HepG2 (cell line): ENCODE measurements around the gene NEU1. TPM values are rescaled to one million over a fixed set of nuclear protein-coding genes. Genes with fewer than 3 reads are reported as not detected.

Experiments used
- ATAC-seq: fragments of 200-7000 bp; cut with Tn5 transposase; 3 replicates; pipeline ENCODE4 v1.9.1; 2020; ENCODE audit warnings: mild to moderate bottlenecking, moderate library complexity
- BruUV-seq: library from RNA; stranded (reverse); fragments of 400-500 nt; replicated peaks from 2 replicates; lab custom pipeline; 2021; lab: Mats Ljungman, UMichigan
- CTCF ChIA-PET: fragments of 300-600 bp; formaldehyde crosslinking; extraction: SDS; loops from one replicate; lab custom pipeline; 2021; ENCODE audit warnings: low total read pairs, inconsistent platforms, low intra/inter-chr PET ratio; lab: Yijun Ruan, JAX
- POLR2A ChIA-PET: fragments of 350-600 bp; sonication (Branson Sonifier 250); formaldehyde crosslinking; loops from one replicate; lab custom pipeline; 2020; ENCODE audit warnings: antibody characterized with exemption, inconsistent platforms; lab: Yijun Ruan, JAX
- DNase-seq: peaks from one replicate; pipeline ENCODE4 v3.0.0-alpha.2; 2015; ENCODE audit warnings: low spot score
- FAIRE-seq: peaks from 3 replicates; lab custom pipeline; 2011; peaks lifted over from hg19 to GRCh38; lab: Jason Lieb, UNC
- H2AFZ ChIP-seq: one replicate; pipeline ENCODE4 v1.6.1; 2011; ENCODE audit warnings: low read length, inconsistent platforms
- H3K27ac ChIP-seq: fragments of 300-600 bp; 3 replicates; pipeline ENCODE4 v1.8.0; 2011; ENCODE audit warnings: mixed run types, mild to moderate bottlenecking, mixed read lengths, low read length, inconsistent platforms; ENCODE audit not compliant: insufficient read depth; ENCODE audit errors: extremely low read length
- H3K27me3 ChIP-seq, 2 experiments: fragments of 200-600 bp in 1 of 2; 2 replicates in 1 of 2; 3 replicates in 1 of 2; pipeline versions ENCODE4 v1.6.0 to v1.8.0; 2011; ENCODE audit warnings: low read length in 2 of 2, mild to moderate bottlenecking in 2 of 2, moderate library complexity in 2 of 2, inconsistent platforms in 1 of 2; ENCODE audit not compliant: insufficient read depth in 2 of 2, control insufficient read depth in 1 of 2
- H3K36me3 ChIP-seq, 2 experiments: fragments of 200-600 bp in 1 of 2; replicated peaks in 1 of 2; 2 replicates in 1 of 2; 3 replicates in 1 of 2; pipeline versions ENCODE4 v1.5.1 to v1.8.0; 2011; ENCODE audit warnings: low read length in 2 of 2, inconsistent platforms in 1 of 2; ENCODE audit not compliant: insufficient read depth in 2 of 2, control insufficient read depth in 1 of 2
- H3K4me1 ChIP-seq: 2 replicates; pipeline ENCODE4 v1.5.1; 2012; ENCODE audit warnings: low read length, inconsistent platforms; ENCODE audit not compliant: insufficient read depth
- H3K4me2 ChIP-seq: 2 replicates; pipeline ENCODE4 v1.6.0; 2011; ENCODE audit warnings: low read depth, low read length, inconsistent platforms
- H3K4me3 ChIP-seq, 3 experiments: fragments of 200-600 bp in 1 of 3; sonication (generic), shearing (Covaris generic) in 1 of 3; replicated peaks in 1 of 3; 2 replicates each; pipeline ENCODE4 v1.5.1; 2011 to 2016; ENCODE audit warnings: low read length in 3 of 3, inconsistent platforms in 2 of 3, low read depth in 2 of 3, mild to moderate bottlenecking in 2 of 3, control low read depth in 1 of 3, mixed read lengths in 1 of 3; ENCODE audit not compliant: insufficient read depth in 1 of 3
- H3K79me2 ChIP-seq: one replicate; pipeline ENCODE4 v1.6.1; 2011; ENCODE audit warnings: low read length, inconsistent platforms; ENCODE audit not compliant: insufficient read depth
- H3K9ac ChIP-seq: 2 replicates; pipeline ENCODE4 v1.6.0; 2011; ENCODE audit warnings: mild to moderate bottlenecking, low read depth, low read length, inconsistent platforms; ENCODE audit not compliant: insufficient read depth
- H3K9me3 ChIP-seq: 2 replicates; pipeline ENCODE4 v1.5.1; 2012; ENCODE audit warnings: mild to moderate bottlenecking, low read length
- H4K20me1 ChIP-seq: 2 replicates; pipeline ENCODE4 v1.6.0; 2011; ENCODE audit warnings: inconsistent platforms, mild to moderate bottlenecking, low read length, moderate library complexity; ENCODE audit not compliant: insufficient read depth
- ARNT ChIP-seq: fragments of 450-650 bp; IDR thresholded peaks from 2 replicates; pipeline ENCODE4 v1.6.1; 2017
- CREM ChIP-seq, 2 experiments: sonication (generic) in 1 of 2; formaldehyde crosslinking in 1 of 2; IDR thresholded peaks; 2 replicates each; pipeline versions ENCODE4 v1.4.0 to v1.6.1; 2016 to 2020; ENCODE audit warnings: antibody characterized with exemption in 1 of 2, mild to moderate bottlenecking in 1 of 2, missing genetic modification reagents in 1 of 2
- FOXC1 ChIP-seq: sonication (generic); formaldehyde crosslinking; IDR thresholded peaks from 2 replicates; pipeline ENCODE4 v1.8.0; 2022; ENCODE audit warnings: mild to moderate bottlenecking, missing genetic modification reagents, borderline replicate concordance
- MEIS1 ChIP-seq: sonication (generic); formaldehyde crosslinking; IDR thresholded peaks from 2 replicates; pipeline ENCODE4 v1.9.0; 2021; ENCODE audit warnings: mild to moderate bottlenecking, missing genetic modification reagents, moderate library complexity, borderline replicate concordance
- NAIF1 ChIP-seq: sonication (generic); formaldehyde crosslinking; IDR thresholded peaks from 2 replicates; pipeline ENCODE4 v1.5.0; 2020; ENCODE audit warnings: mild to moderate bottlenecking, missing genetic modification reagents, borderline replicate concordance
- NCOA2 ChIP-seq: sonication (generic); formaldehyde crosslinking; IDR thresholded peaks from 2 replicates; pipeline ENCODE4 v1.8.0; 2022; ENCODE audit warnings: inconsistent platforms
- NFYC ChIP-seq: IDR thresholded peaks from 2 replicates; pipeline ENCODE4 v1.6.1; 2016; ENCODE audit warnings: missing genetic modification reagents, missing compliant biosample characterization
- POGK ChIP-seq: sonication (generic); formaldehyde crosslinking; conservative IDR thresholded peaks from 2 replicates; pipeline ENCODE4 v1.8.0; 2022; ENCODE audit warnings: mild to moderate bottlenecking, moderate library complexity, missing genetic modification reagents
- SETDB1 ChIP-seq: sonication (generic); formaldehyde crosslinking; IDR thresholded peaks from 2 replicates; pipeline ENCODE4 v1.5.1; 2020; ENCODE audit warnings: missing genetic modification reagents, mild to moderate bottlenecking, borderline replicate concordance
- U2AF2 ChIP-seq: fragments of 200-400 bp; formaldehyde crosslinking; IDR thresholded peaks from 2 replicates; pipeline ENCODE4 v1.6.1; 2017; ENCODE audit warnings: low read depth, mild to moderate bottlenecking, low read length
- ZNF230 ChIP-seq: sonication (generic); formaldehyde crosslinking; IDR thresholded peaks from 2 replicates; pipeline ENCODE4 v1.4.0; 2020; ENCODE audit warnings: mild to moderate bottlenecking, missing genetic modification reagents
- ZNF3 ChIP-seq: IDR thresholded peaks from 2 replicates; pipeline ENCODE4 v1.7.0; 2017; ENCODE audit warnings: inconsistent platforms
- ZNF337 ChIP-seq: sonication (generic); formaldehyde crosslinking; IDR thresholded peaks from 2 replicates; pipeline ENCODE4 v1.5.1; 2020; ENCODE audit warnings: missing genetic modification reagents, low read depth, mild to moderate bottlenecking, borderline replicate concordance
- ZNF430 ChIP-seq: sonication (generic); formaldehyde crosslinking; IDR thresholded peaks from 2 replicates; pipeline ENCODE4 v1.9.0; 2021; ENCODE audit warnings: mild to moderate bottlenecking, missing genetic modification reagents
- ZNF569 ChIP-seq: sonication (generic); formaldehyde crosslinking; IDR thresholded peaks from 2 replicates; pipeline ENCODE4 v1.5.0; 2020; ENCODE audit warnings: mild to moderate bottlenecking, missing genetic modification reagents, moderate library complexity, borderline replicate concordance
- WGBS: methylation state at CpG from one replicate; pipeline ENCODE4 v1.1.6; 2017; ENCODE audit warnings: low lambda C conversion rate; 5-methylcytosine and 5-hydroxymethylcytosine counted together
- in situ Hi-C: cut with HindIII; loops from 2 replicates; pipeline ENCODE4 v1.10.0; 2017; ENCODE audit warnings: low pct_unique_long_range_greater_than_20kb; ENCODE audit not compliant: extremely low pct_ligation_motif_present
- intact Hi-C: fragments of 100-400 bp; cut with micrococcal nuclease; formaldehyde crosslinking; loops from one replicate; pipeline ENCODE4 v1.10.0; 2022; ENCODE audit not compliant: unreplicated experiment
- polyA plus RNA-seq, 8 experiments: library from polyadenylated mRNA; depleted of rRNA in 3 of 8; stranded (reverse) in 7 of 8; unstranded in 1 of 8; fragments of >200 nt; fragmentation: Illumina TruSeq in 4 of 8; extraction: Trizol in 4 of 8; gene quantifications; 2 replicates each; pipeline versions ENCODE4 v1.2.1 to v1.2.3, GENCODE V29; 2011 to 2016; ENCODE audit warnings: low read depth in 4 of 8, missing spikeins in 1 of 8, mixed read lengths in 1 of 8; ENCODE audit not compliant: insufficient read depth in 1 of 8
- total RNA-seq, 5 experiments: library from RNA; depleted of rRNA; stranded (reverse); fragments of >200 nt; fragmentation: Illumina TruSeq; extraction: Trizol; gene quantifications; 2 replicates each; pipeline ENCODE4 v1.2.3, GENCODE V29; 2016; ENCODE audit warnings: low read depth in 1 of 5
- TF ChIP-seq, protein P1 (sequence below): sonication (generic); formaldehyde crosslinking; IDR thresholded peaks from 2 replicates; pipeline ENCODE4 v1.4.0; 2020; ENCODE audit warnings: mild to moderate bottlenecking, missing genetic modification reagents, borderline replicate concordance

The NEU1 gene
- total and polyA plus RNA-seq, 2 of the 13 experiments (the other 11 are each of a cell fraction or from before 2014, with no cell fraction given): 215 to 297 TPM

DNA sequence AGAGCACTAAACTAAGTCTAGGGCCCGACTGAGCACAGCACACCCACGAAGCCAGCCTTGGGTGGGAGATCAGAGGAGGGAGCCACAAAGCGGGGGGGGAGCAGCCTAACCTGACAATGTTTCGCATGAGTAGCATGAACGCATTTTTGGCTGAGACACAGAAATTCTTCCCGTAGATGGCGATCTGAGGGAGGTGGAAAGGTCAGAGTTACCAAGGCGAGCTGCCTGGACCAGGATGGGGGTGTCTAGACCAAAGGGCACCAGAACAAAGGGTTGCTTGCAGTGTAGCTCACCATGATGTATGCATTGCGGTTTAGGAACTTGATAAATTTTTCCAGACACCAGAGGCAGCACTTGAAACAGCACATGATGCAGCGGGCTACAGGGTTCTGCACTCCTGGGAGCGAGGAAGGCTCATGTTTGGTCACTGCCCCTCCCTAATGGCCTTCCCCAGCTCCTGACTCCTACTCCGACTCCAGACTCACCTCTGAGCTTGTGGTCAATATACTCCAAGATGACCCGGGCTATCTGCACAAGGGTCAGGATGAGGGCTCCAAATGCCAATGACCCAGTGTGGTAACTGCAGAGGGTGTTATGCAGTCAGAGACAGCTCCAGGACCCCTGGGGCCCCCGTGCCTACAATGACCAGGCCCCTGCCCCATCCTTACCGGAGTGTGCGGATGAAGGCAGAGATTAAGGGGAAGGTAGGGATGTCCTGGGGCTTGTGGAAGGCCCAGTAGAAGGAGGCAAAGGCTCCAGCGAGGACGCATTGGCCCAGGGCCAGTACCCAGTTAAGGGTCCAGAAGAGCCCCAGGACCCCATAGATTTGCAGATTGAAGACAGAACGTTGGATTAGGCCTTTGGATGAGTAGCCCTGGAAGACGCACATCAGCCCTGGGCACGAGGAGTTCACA, 2.8 kb upstream of the NEU1 start:
- ATAC-seq (peak; percentile 73), DNase-seq (peak; percentile 100), FAIRE-seq (peak; percentile 99)
- peak overlapping the region; percentile 21 for H2AFZ ChIP-seq
- H3K36me3 ChIP-seq: peaks cover 0 to 8% of the 10 kb centered on the region in 2 experiments; a peak in 3 of 5 replicates
- H3K4me3 ChIP-seq: peak overlapping the region; percentile 62 to 99 (median 73)
- peaks cover 64% of the 10 kb centered on the region for H3K4me1 ChIP-seq
- intact Hi-C loops: loop anchor here (1.0 to 2.0 kb wide), 2 partner anchors 12 to 31 kb away; partner anchors contain the start of gene EHMT2
- ChIA-PET CTCF (no interaction called here), POLR2A (interaction anchor here (0.5 to 5.4 kb wide), 46 partner anchors 8 to 1107 kb away, joined by 3 to 264 read pairs (median 5); partner anchors contain the start of genes ABHD16A, ATF6B, BAG6 and C6orf47)
- in situ Hi-C loops: no loop called here
- H3K27ac ChIP-seq: peak overlapping the region; percentile 92
- H3K27me3 ChIP-seq: no peaks in the 10 kb centered on the region; a peak in 1 of 5 replicates
- peak overlapping the region; percentile 77 for H3K9ac ChIP-seq
- peak overlapping the region; percentile 99 for H3K4me2 ChIP-seq
- H3K79me2 ChIP-seq: peaks cover 31% of the 10 kb centered on the region
- H3K9me3 ChIP-seq: no peaks in the 10 kb centered on the region
- no peaks in the 10 kb centered on the region for H4K20me1 ChIP-seq
- BruUV-seq: no TSS peak
- 1% methylated on average over 20 of the region's 21 CpGs for WGBS
- TF ChIP-seq SETDB1: no peak
- peak; percentile 87 for TF ChIP-seq ZNF230 (CRISPR knock-in tag)
- peak; percentile 65; the same call in 1 of the 2 replicates for TF ChIP-seq POGK
- TF ChIP-seq NAIF1 (CRISPR knock-in tag): no peak; the same call in 1 of the 2 replicates
- TF ChIP-seq, protein P1, sequence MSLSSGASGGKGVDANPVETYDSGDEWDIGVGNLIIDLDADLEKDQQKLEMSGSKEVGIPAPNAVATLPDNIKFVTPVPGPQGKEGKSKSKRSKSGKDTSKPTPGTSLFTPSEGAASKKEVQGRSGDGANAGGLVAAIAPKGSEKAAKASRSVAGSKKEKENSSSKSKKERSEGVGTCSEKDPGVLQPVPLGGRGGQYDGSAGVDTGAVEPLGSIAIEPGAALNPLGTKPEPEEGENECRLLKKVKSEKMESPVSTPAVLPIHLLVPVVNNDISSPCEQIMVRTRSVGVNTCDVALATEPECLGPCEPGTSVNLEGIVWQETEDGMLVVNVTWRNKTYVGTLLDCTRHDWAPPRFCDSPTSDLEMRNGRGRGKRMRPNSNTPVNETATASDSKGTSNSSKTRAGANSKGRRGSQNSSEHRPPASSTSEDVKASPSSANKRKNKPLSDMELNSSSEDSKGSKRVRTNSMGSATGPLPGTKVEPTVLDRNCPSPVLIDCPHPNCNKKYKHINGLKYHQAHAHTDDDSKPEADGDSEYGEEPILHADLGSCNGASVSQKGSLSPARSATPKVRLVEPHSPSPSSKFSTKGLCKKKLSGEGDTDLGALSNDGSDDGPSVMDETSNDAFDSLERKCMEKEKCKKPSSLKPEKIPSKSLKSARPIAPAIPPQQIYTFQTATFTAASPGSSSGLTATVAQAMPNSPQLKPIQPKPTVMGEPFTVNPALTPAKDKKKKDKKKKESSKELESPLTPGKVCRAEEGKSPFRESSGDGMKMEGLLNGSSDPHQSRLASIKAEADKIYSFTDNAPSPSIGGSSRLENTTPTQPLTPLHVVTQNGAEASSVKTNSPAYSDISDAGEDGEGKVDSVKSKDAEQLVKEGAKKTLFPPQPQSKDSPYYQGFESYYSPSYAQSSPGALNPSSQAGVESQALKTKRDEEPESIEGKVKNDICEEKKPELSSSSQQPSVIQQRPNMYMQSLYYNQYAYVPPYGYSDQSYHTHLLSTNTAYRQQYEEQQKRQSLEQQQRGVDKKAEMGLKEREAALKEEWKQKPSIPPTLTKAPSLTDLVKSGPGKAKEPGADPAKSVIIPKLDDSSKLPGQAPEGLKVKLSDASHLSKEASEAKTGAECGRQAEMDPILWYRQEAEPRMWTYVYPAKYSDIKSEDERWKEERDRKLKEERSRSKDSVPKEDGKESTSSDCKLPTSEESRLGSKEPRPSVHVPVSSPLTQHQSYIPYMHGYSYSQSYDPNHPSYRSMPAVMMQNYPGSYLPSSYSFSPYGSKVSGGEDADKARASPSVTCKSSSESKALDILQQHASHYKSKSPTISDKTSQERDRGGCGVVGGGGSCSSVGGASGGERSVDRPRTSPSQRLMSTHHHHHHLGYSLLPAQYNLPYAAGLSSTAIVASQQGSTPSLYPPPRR: peak; percentile 90
- TF ChIP-seq FOXC1 (CRISPR knock-in tag): peak; percentile 34; the same call in 1 of the 2 replicates
- TF ChIP-seq ARNT: no peak
- no peak; the same call in 1 of the 2 replicates for TF ChIP-seq ZNF430
- peak; percentile 89 for TF ChIP-seq CREM (IDR thresholded peaks at IDR 0.05)
- TF ChIP-seq CREM (CRISPR knock-in tag; IDR thresholded peaks at IDR 0.05): no peak
- TF ChIP-seq U2AF2: no peak
- TF ChIP-seq ZNF569 (CRISPR knock-in tag): no peak
- 0 out of 2 replicates have a peak, but pooled peaks have one; percentile 57 for TF ChIP-seq ZNF337 (CRISPR knock-in tag)
- peak; percentile 93 for TF ChIP-seq NCOA2 (CRISPR knock-in tag)
- TF ChIP-seq MEIS1: 0 out of 2 replicates have a peak, but pooled peaks have one; percentile 62
- peak; percentile 38; the same call in 1 of the 2 replicates for TF ChIP-seq NFYC (CRISPR knock-in tag)
- no peak for TF ChIP-seq ZNF3
